Urinary bladder (tissue), 4 donors: Measurements from ENCODE around the gene TTI1. TPM values are rescaled to one million over a fixed set of nuclear protein-coding genes. Genes with fewer than 3 reads are reported as not detected.
"Not testable (repeated sequence)": the region's sequence is repeated elsewhere in the genome, so short reads cannot be mapped to it uniquely, and the experiment has no call there.

Experiments used
- DNase-seq: peaks from one replicate; pipeline ENCODE4 v3.0.0-alpha.2; 2015; ENCODE audit errors: extremely low spot score
- H3K27ac ChIP-seq: one replicate; pipeline ENCODE4 v1.5.1; 2013; ENCODE audit warnings: low read depth, mild to moderate bottlenecking, moderate library complexity
- H3K36me3 ChIP-seq: one replicate; pipeline ENCODE4 v1.6.1; 2013; ENCODE audit warnings: mild to moderate bottlenecking, moderate library complexity; ENCODE audit not compliant: insufficient read depth
- H3K4me1 ChIP-seq: one replicate; pipeline ENCODE4 v1.6.1; 2013; ENCODE audit warnings: mild to moderate bottlenecking, moderate library complexity; ENCODE audit not compliant: insufficient read depth
- H3K4me3 ChIP-seq: one replicate; pipeline ENCODE4 v1.5.1; 2013; ENCODE audit warnings: low read depth, low read length
- WGBS: extraction: QIAGEN DNeasy Blood & Tissue Kit; methylation state at CpG from one replicate; pipeline ENCODE4 v1.1.7; 2013; 5-methylcytosine and 5-hydroxymethylcytosine counted together
- polyA plus RNA-seq: library from polyadenylated mRNA; stranded (reverse); fragments of 200-250 nt; gene quantifications from one replicate; pipeline ENCODE4 v1.2.3, GENCODE V29; 2013
- total RNA-seq: library from RNA; depleted of rRNA; stranded (reverse); fragments of >200 nt; gene quantifications from one replicate; pipeline ENCODE4 v1.2.3, GENCODE V29; 2014
- donor health status: healthy with polysubstance abuse.
- donor health status: healthy.

Gene TTI1
- total and polyA plus RNA-seq, 2 donors = 13.3 to 35.7 TPM

- Histone ChIP-seq H3K4me1 (no peaks in the 10 kb centered on the region), H3K27ac (no peak overlapping the region), H3K36me3 (peaks cover 1% of the 10 kb centered on the region), H3K4me3 (no peak overlapping the region)
- 81% methylated on average over 2 of the region's 2 CpGs for WGBS
- DNase-seq = no peak
These were observed 19.4 kb downstream of the TTI1 start for GRCh38 chr20:38013887-38014286.

GRCh38 chr20:38012332-38012731 is 20.9 kb downstream of the TTI1 start:
- no peak for DNase-seq
- Histone ChIP-seq H3K4me1 (no peaks in the 10 kb centered on the region), H3K27ac (no peak overlapping the region), H3K36me3 (peaks cover 3% of the 10 kb centered on the region), H3K4me3 (no peak overlapping the region)
- WGBS = 97% methylated on average over 8 of the region's 8 CpGs

GRCh38 chr20:38011696-38012095 is 21.6 kb downstream of the TTI1 start:
- Histone ChIP-seq H3K36me3 (peaks cover 3% of the 10 kb centered on the region), H3K4me3 (no peak overlapping the region), H3K4me1 (no peaks in the 10 kb centered on the region), H3K27ac (no peak overlapping the region)
- no peak for DNase-seq
- 89% methylated on average over 5 of the region's 5 CpGs for WGBS

GRCh38 chr20:38009416-38009815 is 23.8 kb downstream of the TTI1 start:
- not testable (repeated sequence) for H3K4me1 ChIP-seq, H3K36me3 ChIP-seq, H3K27ac ChIP-seq, H3K4me3 ChIP-seq, DNase-seq
- 98% methylated on average over 5 of the region's 5 CpGs for WGBS

- no peak overlapping the region for H3K4me3 ChIP-seq
- no peak overlapping the region for H3K27ac ChIP-seq
- no peaks in the 10 kb centered on the region for H3K4me1 ChIP-seq
- 95% methylated on average over 5 of the region's 5 CpGs for WGBS
- DNase-seq = no peak
- peaks cover 5% of the 10 kb centered on the region for H3K36me3 ChIP-seq
These were observed 24.9 kb downstream of the TTI1 start for GRCh38 chr20:38008233-38008944.

GRCh38 chr20:38007526-38007925 is 25.7 kb downstream of the TTI1 start:
- DNase-seq = no peak
- Histone ChIP-seq H3K27ac (no peak overlapping the region), H3K36me3 (peaks cover 5% of the 10 kb centered on the region), H3K4me3 (no peak overlapping the region), H3K4me1 (no peaks in the 10 kb centered on the region)
- 92% methylated on average over 1 of the region's 1 CpG for WGBS

GRCh38 chr20:38005903-38006302 is 27.4 kb downstream of the TTI1 start:
- Histone ChIP-seq H3K36me3 (peaks cover 8% of the 10 kb centered on the region), H3K4me1 (no peaks in the 10 kb centered on the region), H3K4me3 (no peak overlapping the region), H3K27ac (no peak overlapping the region)
- 88% methylated on average over 5 of the region's 5 CpGs for WGBS
- no peak for DNase-seq

- Histone ChIP-seq H3K4me3 (no peak overlapping the region), H3K36me3 (peaks cover 8% of the 10 kb centered on the region), H3K27ac (no peak overlapping the region), H3K4me1 (no peaks in the 10 kb centered on the region)
- 88% methylated on average over 1 of the region's 1 CpG for WGBS
- no peak for DNase-seq
These were observed 28.8 kb downstream of the TTI1 start for GRCh38 chr20:38004416-38004815.

GRCh38 chr20:38002422-38002821 is 30.8 kb downstream of the TTI1 start:
- no peak for DNase-seq
- H3K36me3 ChIP-seq = peaks cover 6% of the 10 kb centered on the region
- H3K27ac ChIP-seq = no peak overlapping the region
- WGBS = 59% methylated on average over 8 of the region's 8 CpGs
- H3K4me1 ChIP-seq = no peaks in the 10 kb centered on the region
- H3K4me3 ChIP-seq = no peak overlapping the region

- no peak overlapping the region for H3K4me3 ChIP-seq
- DNase-seq = no peak
- H3K27ac ChIP-seq = no peak overlapping the region
- WGBS = 90% methylated on average over 4 of the region's 4 CpGs
- H3K36me3 ChIP-seq = peaks cover 6% of the 10 kb centered on the region
- no peaks in the 10 kb centered on the region for H3K4me1 ChIP-seq
These were observed 31.3 kb downstream of the TTI1 start for GRCh38 chr20:38001981-38002380.

GRCh38 chr20:38001173-38001875 is 31.9 kb downstream of the TTI1 start:
- WGBS = 83% methylated on average over 6 of the region's 6 CpGs
- peaks cover 6% of the 10 kb centered on the region for H3K36me3 ChIP-seq
- no peak overlapping the region for H3K27ac ChIP-seq
- no peak for DNase-seq
- no peak overlapping the region for H3K4me3 ChIP-seq
- no peaks in the 10 kb centered on the region for H3K4me1 ChIP-seq

- 92% methylated on average over 13 of the region's 13 CpGs for WGBS
- H3K4me1 ChIP-seq = no peaks in the 10 kb centered on the region
- peaks cover 8% of the 10 kb centered on the region for H3K36me3 ChIP-seq
- no peak for DNase-seq
- H3K27ac ChIP-seq = no peak overlapping the region
- no peak overlapping the region for H3K4me3 ChIP-seq
These were observed 33.0 kb downstream of the TTI1 start for GRCh38 chr20:38000293-38000692.

- H3K4me3 ChIP-seq = no peak overlapping the region
- WGBS = 90% methylated on average over 15 of the region's 15 CpGs
- DNase-seq = no peak
- peaks cover 8% of the 10 kb centered on the region for H3K36me3 ChIP-seq
- H3K27ac ChIP-seq = no peak overlapping the region
- H3K4me1 ChIP-seq = no peaks in the 10 kb centered on the region
These were observed 33.6 kb downstream of the TTI1 start for GRCh38 chr20:37999526-38000263.

- Histone ChIP-seq H3K27ac (no peak overlapping the region), H3K4me1 (no peaks in the 10 kb centered on the region), H3K4me3 (no peak overlapping the region), H3K36me3 (peaks cover 5% of the 10 kb centered on the region)
- no peak for DNase-seq
- WGBS = 92% methylated on average over 3 of the region's 3 CpGs
These were observed 35.7 kb downstream of the TTI1 start for GRCh38 chr20:37997516-37997915.
